ENCODE measurements around the gene GPR173.

GPR173 gene

GRCh38 chrX:53048169-53049126 is at the start of gene GPR173:
Gene GPR173, plus strand, starts transcription at chrX:53048789. Its CDS starts 27,833 bp downstream, at chrX:53076622.
- DNase-seq (ENCODE audit: low spot score) = peak; percentile 81

- DNase-seq (ENCODE audit: low spot score) = no peak
Measured at GRCh38 chrX:53000447-53001135, 48.0 kb upstream of the GPR173 start.

GRCh38 chrX:53001958-53002357 is 46.6 kb upstream of the GPR173 start:
- DNase-seq (ENCODE audit: low spot score) = no peak

GRCh38 chrX:53003111-53003510 is 45.5 kb upstream of the GPR173 start:
- no peak for DNase-seq (ENCODE audit: low spot score)

- no peak for DNase-seq (ENCODE audit: low spot score)
Measured at GRCh38 chrX:53004038-53004437, 44.6 kb upstream of the GPR173 start.

- peak; percentile 18 for DNase-seq (ENCODE audit: low spot score)
Measured at GRCh38 chrX:53004811-53005210, 43.8 kb upstream of the GPR173 start.

- no peak for DNase-seq (ENCODE audit: low spot score)
Measured at GRCh38 chrX:53005327-53005726, 43.3 kb upstream of the GPR173 start.

- no peak for DNase-seq (ENCODE audit: low spot score)
Measured at GRCh38 chrX:53009032-53009431, 39.6 kb upstream of the GPR173 start.

- no peak for DNase-seq (ENCODE audit: low spot score)
Measured at GRCh38 chrX:53013291-53013690, 35.3 kb upstream of the GPR173 start.

- no peak for DNase-seq (ENCODE audit: low spot score)
Measured at GRCh38 chrX:53018627-53019026, 30.0 kb upstream of the GPR173 start.

- no peak for DNase-seq (ENCODE audit: low spot score)
Measured at GRCh38 chrX:53022381-53022780, 26.2 kb upstream of the GPR173 start.

GRCh38 chrX:53028678-53029077 is 19.9 kb upstream of the GPR173 start:
- DNase-seq (ENCODE audit: low spot score) = no peak

- DNase-seq (ENCODE audit: low spot score) = no peak
Measured at GRCh38 chrX:53031380-53031779, 17.2 kb upstream of the GPR173 start.

GRCh38 chrX:53036149-53036548 is 12.4 kb upstream of the GPR173 start:
- DNase-seq (ENCODE audit: low spot score) = no peak

- no peak for DNase-seq (ENCODE audit: low spot score)
Measured at GRCh38 chrX:53039236-53039635, 9.4 kb upstream of the GPR173 start.

GRCh38 chrX:53044995-53045394 is 3.6 kb upstream of the GPR173 start:
- no peak for DNase-seq (ENCODE audit: low spot score)

GRCh38 chrX:53047228-53047627 is 1.4 kb upstream of the GPR173 start:
- DNase-seq (ENCODE audit: low spot score) = no peak

GRCh38 chrX:53049127-53049517 is 533 bp downstream of the GPR173 start:
- no peak for DNase-seq (ENCODE audit: low spot score)

- DNase-seq (ENCODE audit: low spot score) = no peak
Measured at GRCh38 chrX:53050841-53051240, 2.3 kb downstream of the GPR173 start.

GRCh38 chrX:53055244-53055849 is 6.8 kb downstream of the GPR173 start:
- no peak for DNase-seq (ENCODE audit: low spot score)

GRCh38 chrX:53056292-53056691 is 7.7 kb downstream of the GPR173 start:
- DNase-seq (ENCODE audit: low spot score) = no peak

GRCh38 chrX:53065104-53065503 is 16.5 kb downstream of the GPR173 start:
- DNase-seq (ENCODE audit: low spot score) = no peak

- no peak for DNase-seq (ENCODE audit: low spot score)
Measured at GRCh38 chrX:53071064-53071463, 22.5 kb downstream of the GPR173 start.
